AG20443 (cell line): ENCODE results near the gene CDCA5.

Source experiments
- DNase-seq: peaks from one replicate; pipeline ENCODE4 v3.0.0; 2012; ENCODE audit warnings: low spot score, mixed read lengths

Gene CDCA5

GRCh38 chr11:65107078-65107477 is 23.2 kb upstream of the CDCA5 start:
- DNase-seq = no peak

GRCh38 chr11:65104628-65105027 is 20.8 kb upstream of the CDCA5 start:
- no peak for DNase-seq

- DNase-seq = no peak
Observed at GRCh38 chr11:65103476-65103875, 19.6 kb upstream of the CDCA5 start.

GRCh38 chr11:65102142-65103095 is 18.6 kb upstream of the CDCA5 start:
- no peak for DNase-seq

GRCh38 chr11:65100674-65101350 is 17.0 kb upstream of the CDCA5 start:
- DNase-seq = no peak

GRCh38 chr11:65096926-65097325 is 13.1 kb upstream of the CDCA5 start:
- no peak for DNase-seq

- peak; percentile 95 for DNase-seq
Observed at GRCh38 chr11:65095974-65096806, 12.3 kb upstream of the CDCA5 start, which contains the start of gene VPS51. TSS of gene VPS51 (plus strand) at chr11:65096214. CDS start at chr11:65096251, 37 bp downstream.

GRCh38 chr11:65095427-65095826 is 11.6 kb upstream of the CDCA5 start:
- no peak for DNase-seq

- DNase-seq = no peak
Observed at GRCh38 chr11:65090628-65091027, 6.8 kb upstream of the CDCA5 start.

- DNase-seq = no peak
Observed at GRCh38 chr11:65089621-65090020, 5.8 kb upstream of the CDCA5 start.

- DNase-seq = no peak
Observed at GRCh38 chr11:65087827-65088226, 4.0 kb upstream of the CDCA5 start.

GRCh38 chr11:65087216-65087615 is 3.4 kb upstream of the CDCA5 start:
- no peak for DNase-seq

GRCh38 chr11:65086809-65087208 is 3.0 kb upstream of the CDCA5 start:
- DNase-seq = no peak

- no peak for DNase-seq
Observed at GRCh38 chr11:65085446-65085845, 1.6 kb upstream of the CDCA5 start.

GRCh38 chr11:65084598-65085375 is 947 bp upstream of the CDCA5 start:
- DNase-seq = no peak

- no peak for DNase-seq
Observed at GRCh38 chr11:65083134-65083833, 556 bp downstream of the CDCA5 start.

- no peak for DNase-seq
Observed at GRCh38 chr11:65078786-65079342, 5.0 kb downstream of the CDCA5 start.

- DNase-seq = peak; percentile 61
Observed at GRCh38 chr11:65078151-65078550, 5.7 kb downstream of the CDCA5 start.

GRCh38 chr11:65077451-65077850 is 6.4 kb downstream of the CDCA5 start:
- no peak for DNase-seq

- DNase-seq = no peak
Observed at GRCh38 chr11:65072631-65072966, 11.2 kb downstream of the CDCA5 start.
